SK-N-SH (cell line): Measurements from ENCODE around the gene APLP2. TPM values are rescaled to one million over a fixed set of nuclear protein-coding genes. Genes with fewer than 3 reads are reported as not detected.

ENCODE experiments used
- CTCF ChIA-PET: fragments of 300-600, 350-600 bp; formaldehyde crosslinking; extraction: SDS; loops from one replicate; lab custom pipeline; 2021; lab: Yijun Ruan, JAX
- POLR2A ChIA-PET: fragments of 350-600 bp; sonication (Branson Sonifier 250); formaldehyde crosslinking; extraction: SDS; loops from one replicate; lab custom pipeline; 2020; ENCODE audit warnings: antibody characterized with exemption, inconsistent platforms; lab: Yijun Ruan, JAX
- DNase-seq: peaks from one replicate; pipeline ENCODE4 v3.0.0; 2012
- H2AFZ ChIP-seq: fragments of 200-600 bp; sonication (generic); 2 replicates; pipeline ENCODE4 v1.8.1; 2016; ENCODE audit warnings: antibody characterized with exemption, mild to moderate bottlenecking, low read depth
- H3F3A ChIP-seq: fragments of 200-600 bp; sonication (generic); replicated peaks from 2 replicates; pipeline ENCODE3; 2016; ENCODE audit warnings: antibody characterized with exemption, mild to moderate bottlenecking; ENCODE audit not compliant: insufficient read depth
- H3K27ac ChIP-seq, 2 experiments: fragments of 200-500 bp in 1 of 2; fragments of 200-600 bp in 1 of 2; sonication (Bioruptor generic) in 1 of 2; sonication (generic), shearing (Covaris generic) in 1 of 2; 2 replicates each; pipeline versions ENCODE4 v1.5.1 to v1.6.1; 2014 to 2016; ENCODE audit warnings: low read depth in 2 of 2, inconsistent platforms in 1 of 2, low read length in 1 of 2, mild to moderate bottlenecking in 1 of 2, mixed read lengths in 1 of 2
- H3K27me3 ChIP-seq: fragments of 200-600 bp; sonication (generic), shearing (Covaris generic); 2 replicates; pipeline ENCODE4 v1.6.1; 2016; ENCODE audit warnings: mixed run types; ENCODE audit not compliant: insufficient read depth
- H3K36me3 ChIP-seq, 2 experiments: fragments of 200-500 bp in 1 of 2; fragments of 200-600 bp in 1 of 2; sonication (Bioruptor generic) in 1 of 2; sonication (generic) in 1 of 2; replicated peaks in 1 of 2; 2 replicates each; pipeline versions ENCODE3 to v1.5.1; 2014 to 2016; ENCODE audit warnings: low read length in 1 of 2, mild to moderate bottlenecking in 1 of 2; ENCODE audit not compliant: insufficient read depth in 2 of 2, control insufficient read depth in 1 of 2
- H3K4me1 ChIP-seq, 2 experiments: fragments of 200-500 bp in 1 of 2; fragments of 200-600 bp in 1 of 2; sonication (Bioruptor generic) in 1 of 2; sonication (generic), shearing (Covaris generic) in 1 of 2; 2 replicates each; pipeline versions ENCODE4 v1.5.1 to v1.6.1; 2014 to 2016; ENCODE audit warnings: low read depth in 1 of 2, low read length in 1 of 2, mixed run types in 1 of 2; ENCODE audit not compliant: insufficient read depth in 2 of 2, control insufficient read depth in 1 of 2
- H3K4me2 ChIP-seq: fragments of 200-600 bp; sonication (generic), shearing (Covaris generic); 2 replicates; pipeline ENCODE4 v1.6.1; 2017; ENCODE audit warnings: mixed run types
- H3K4me3 ChIP-seq, 2 experiments: fragments of 200-500 bp in 1 of 2; fragments of 200-600 bp in 1 of 2; sonication (Bioruptor generic) in 1 of 2; sonication (generic), shearing (Covaris generic) in 1 of 2; 2 replicates each; pipeline versions ENCODE4 v1.5.1 to v1.8.1; 2014 to 2016; ENCODE audit warnings: low read depth in 2 of 2, inconsistent platforms in 1 of 2, low read length in 1 of 2, mild to moderate bottlenecking in 1 of 2, mixed read lengths in 1 of 2, moderate library complexity in 1 of 2
- H3K79me2 ChIP-seq: fragments of 200-600 bp; sonication (generic); 2 replicates; pipeline ENCODE4 v1.8.1; 2017; ENCODE audit warnings: mild to moderate bottlenecking; ENCODE audit not compliant: insufficient read depth
- H3K9ac ChIP-seq: fragments of 200-600 bp; sonication (generic); 2 replicates; pipeline ENCODE4 v1.6.1; 2017; ENCODE audit warnings: mixed run types
- H3K9me2 ChIP-seq: fragments of 200-600 bp; sonication (generic); 2 replicates; pipeline ENCODE4 v1.6.1; 2017; ENCODE audit warnings: mixed run types
- H3K9me3 ChIP-seq: fragments of 200-600 bp; sonication (generic); 2 replicates; pipeline ENCODE4 v1.6.1; 2017; ENCODE audit warnings: mixed run types, mild to moderate bottlenecking, moderate library complexity
- H4K20me1 ChIP-seq: fragments of 200-600 bp; sonication (generic); 2 replicates; pipeline ENCODE4 v1.6.1; 2017; ENCODE audit warnings: mild to moderate bottlenecking, mixed run types; ENCODE audit not compliant: insufficient read depth
- CHD2 ChIP-seq: fragments of 150-350 bp; IDR thresholded peaks from 2 replicates; pipeline ENCODE4 v1.6.1; 2018; ENCODE audit warnings: low read length; ENCODE audit not compliant: partially characterized antibody
- FOSL2 ChIP-seq: IDR thresholded peaks from 2 replicates; pipeline ENCODE4 v1.4.0; 2012; ENCODE audit warnings: low read depth, mild to moderate bottlenecking, moderate library complexity, borderline replicate concordance
- FOXJ3 ChIP-seq: sonication (generic); formaldehyde crosslinking; IDR thresholded peaks from 2 replicates; pipeline ENCODE4 v1.5.1; 2020; ENCODE audit warnings: mild to moderate bottlenecking, missing genetic modification reagents
- GABPA ChIP-seq: IDR thresholded peaks from 2 replicates; pipeline ENCODE4 v1.4.0; 2012; ENCODE audit warnings: low read depth, mild to moderate bottlenecking
- JUND ChIP-seq: IDR thresholded peaks from 2 replicates; pipeline ENCODE4 v1.4.0; 2012
- NFIC ChIP-seq: IDR thresholded peaks from 2 replicates; pipeline ENCODE4 v1.4.0; 2012; ENCODE audit warnings: borderline replicate concordance
- RAD21 ChIP-seq: IDR thresholded peaks from 2 replicates; pipeline ENCODE4 v1.6.1; 2012; ENCODE audit warnings: mild to moderate bottlenecking, low read length
- SMC3 ChIP-seq: IDR thresholded peaks from 2 replicates; pipeline ENCODE4 v1.6.1; 2012; ENCODE audit warnings: low read depth, low read length, improper control_type of control experiment
- TAF1 ChIP-seq: IDR thresholded peaks from 2 replicates; pipeline ENCODE4 v1.6.1; 2012; ENCODE audit warnings: low read depth, mild to moderate bottlenecking, low read length, moderate library complexity, borderline replicate concordance
- WGBS: methylation state at CpG from one replicate; pipeline ENCODE4 v1.1.6; 2017; ENCODE audit warnings: low lambda C conversion rate; 5-methylcytosine and 5-hydroxymethylcytosine counted together
- polyA plus RNA-seq, 3 experiments: library from polyadenylated mRNA; depleted of rRNA; stranded (reverse); fragments of >200 nt; gene quantifications; 2 replicates each; pipeline ENCODE4 v1.2.3, GENCODE V29; 2012
- TF ChIP-seq, protein P1 (sequence below): fragments of 200-600 bp; sonication (generic); IDR thresholded peaks from 2 replicates; pipeline ENCODE4 v1.6.1; 2017; ENCODE audit warnings: antibody characterized with exemption, mild to moderate bottlenecking, moderate library complexity
- TF ChIP-seq, protein P2 (sequence below): IDR thresholded peaks from 2 replicates; pipeline ENCODE4 v1.4.0; 2012; ENCODE audit warnings: low read depth, borderline replicate concordance
- TF ChIP-seq, protein P3 (sequence below): fragments of 150-350 bp; IDR thresholded peaks from 2 replicates; pipeline ENCODE4 v1.6.1; 2017; ENCODE audit warnings: antibody characterized with exemption, low read length, low read depth, borderline replicate concordance
- TF ChIP-seq, protein P4 (sequence below): fragments of 150-350 bp; IDR thresholded peaks from 2 replicates; pipeline ENCODE4 v1.6.1; 2016; ENCODE audit warnings: mild to moderate bottlenecking, low read depth, low read length
- TF ChIP-seq, protein P5 (sequence below): IDR thresholded peaks from 2 replicates; pipeline ENCODE4 v1.4.0; 2012; ENCODE audit warnings: low read depth, borderline replicate concordance

APLP2 gene
- polyA plus RNA-seq, 1 of the 3 experiments (the other 2 are of a cell fraction), result 424 TPM

DNA sequence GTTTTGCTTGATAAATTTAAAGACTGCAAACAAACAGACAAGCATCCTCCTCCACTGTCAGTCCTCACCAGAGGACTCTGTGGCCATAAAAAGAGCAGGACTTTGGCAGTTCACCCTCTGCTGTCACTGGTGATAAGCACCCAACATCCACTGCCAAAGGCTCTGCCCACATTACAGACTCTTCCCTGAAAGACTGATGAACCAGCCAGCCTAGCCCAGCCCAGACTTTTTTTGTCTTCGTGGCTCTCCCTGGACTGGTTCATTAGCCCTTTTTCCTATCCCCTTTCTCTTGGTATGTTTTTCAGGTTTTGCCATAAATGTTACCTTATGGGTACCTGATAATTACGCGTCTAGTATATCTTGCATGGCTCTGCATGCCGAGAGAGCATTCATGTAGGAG is 104.9 kb downstream of the APLP2 start:
- Histone ChIP-seq H3K79me2 (no peaks in the 10 kb centered on the region), H3K9me3 (no peaks in the 10 kb centered on the region), H3K4me1 (peaks cover 0 to 5% of the 10 kb centered on the region in 2 experiments; a peak in 1 of 4 replicates), H4K20me1 (no peaks in the 10 kb centered on the region), H3K9me2 (no peaks in the 10 kb centered on the region), H3K9ac (no peak overlapping the region), H2AFZ (no peak overlapping the region), H3K4me3 (no peak overlapping the region), H3K27me3 (no peaks in the 10 kb centered on the region), H3K36me3 (no peaks in the 10 kb centered on the region), H3K27ac (no peak overlapping the region), H3F3A (no peaks in the 10 kb centered on the region), H3K4me2 (no peak overlapping the region)
- TF ChIP-seq, protein P1, sequence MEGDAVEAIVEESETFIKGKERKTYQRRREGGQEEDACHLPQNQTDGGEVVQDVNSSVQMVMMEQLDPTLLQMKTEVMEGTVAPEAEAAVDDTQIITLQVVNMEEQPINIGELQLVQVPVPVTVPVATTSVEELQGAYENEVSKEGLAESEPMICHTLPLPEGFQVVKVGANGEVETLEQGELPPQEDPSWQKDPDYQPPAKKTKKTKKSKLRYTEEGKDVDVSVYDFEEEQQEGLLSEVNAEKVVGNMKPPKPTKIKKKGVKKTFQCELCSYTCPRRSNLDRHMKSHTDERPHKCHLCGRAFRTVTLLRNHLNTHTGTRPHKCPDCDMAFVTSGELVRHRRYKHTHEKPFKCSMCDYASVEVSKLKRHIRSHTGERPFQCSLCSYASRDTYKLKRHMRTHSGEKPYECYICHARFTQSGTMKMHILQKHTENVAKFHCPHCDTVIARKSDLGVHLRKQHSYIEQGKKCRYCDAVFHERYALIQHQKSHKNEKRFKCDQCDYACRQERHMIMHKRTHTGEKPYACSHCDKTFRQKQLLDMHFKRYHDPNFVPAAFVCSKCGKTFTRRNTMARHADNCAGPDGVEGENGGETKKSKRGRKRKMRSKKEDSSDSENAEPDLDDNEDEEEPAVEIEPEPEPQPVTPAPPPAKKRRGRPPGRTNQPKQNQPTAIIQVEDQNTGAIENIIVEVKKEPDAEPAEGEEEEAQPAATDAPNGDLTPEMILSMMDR, result no peak
- no peak for TF ChIP-seq RAD21
- TF ChIP-seq, protein P2, sequence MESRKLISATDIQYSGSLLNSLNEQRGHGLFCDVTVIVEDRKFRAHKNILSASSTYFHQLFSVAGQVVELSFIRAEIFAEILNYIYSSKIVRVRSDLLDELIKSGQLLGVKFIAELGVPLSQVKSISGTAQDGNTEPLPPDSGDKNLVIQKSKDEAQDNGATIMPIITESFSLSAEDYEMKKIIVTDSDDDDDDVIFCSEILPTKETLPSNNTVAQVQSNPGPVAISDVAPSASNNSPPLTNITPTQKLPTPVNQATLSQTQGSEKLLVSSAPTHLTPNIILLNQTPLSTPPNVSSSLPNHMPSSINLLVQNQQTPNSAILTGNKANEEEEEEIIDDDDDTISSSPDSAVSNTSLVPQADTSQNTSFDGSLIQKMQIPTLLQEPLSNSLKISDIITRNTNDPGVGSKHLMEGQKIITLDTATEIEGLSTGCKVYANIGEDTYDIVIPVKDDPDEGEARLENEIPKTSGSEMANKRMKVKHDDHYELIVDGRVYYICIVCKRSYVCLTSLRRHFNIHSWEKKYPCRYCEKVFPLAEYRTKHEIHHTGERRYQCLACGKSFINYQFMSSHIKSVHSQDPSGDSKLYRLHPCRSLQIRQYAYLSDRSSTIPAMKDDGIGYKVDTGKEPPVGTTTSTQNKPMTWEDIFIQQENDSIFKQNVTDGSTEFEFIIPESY, result no peak
- TF ChIP-seq FOXJ3 (CRISPR knock-in tag), result no peak
- TF ChIP-seq NFIC, result no peak
- TF ChIP-seq JUND, result no peak
- no peak for TF ChIP-seq TAF1
- no peak for TF ChIP-seq FOSL2
- TF ChIP-seq, protein P3, sequence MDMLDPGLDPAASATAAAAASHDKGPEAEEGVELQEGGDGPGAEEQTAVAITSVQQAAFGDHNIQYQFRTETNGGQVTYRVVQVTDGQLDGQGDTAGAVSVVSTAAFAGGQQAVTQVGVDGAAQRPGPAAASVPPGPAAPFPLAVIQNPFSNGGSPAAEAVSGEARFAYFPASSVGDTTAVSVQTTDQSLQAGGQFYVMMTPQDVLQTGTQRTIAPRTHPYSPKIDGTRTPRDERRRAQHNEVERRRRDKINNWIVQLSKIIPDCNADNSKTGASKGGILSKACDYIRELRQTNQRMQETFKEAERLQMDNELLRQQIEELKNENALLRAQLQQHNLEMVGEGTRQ, result no peak
- no peak for TF ChIP-seq CHD2
- TF ChIP-seq GABPA, result no peak
- TF ChIP-seq, protein P4, sequence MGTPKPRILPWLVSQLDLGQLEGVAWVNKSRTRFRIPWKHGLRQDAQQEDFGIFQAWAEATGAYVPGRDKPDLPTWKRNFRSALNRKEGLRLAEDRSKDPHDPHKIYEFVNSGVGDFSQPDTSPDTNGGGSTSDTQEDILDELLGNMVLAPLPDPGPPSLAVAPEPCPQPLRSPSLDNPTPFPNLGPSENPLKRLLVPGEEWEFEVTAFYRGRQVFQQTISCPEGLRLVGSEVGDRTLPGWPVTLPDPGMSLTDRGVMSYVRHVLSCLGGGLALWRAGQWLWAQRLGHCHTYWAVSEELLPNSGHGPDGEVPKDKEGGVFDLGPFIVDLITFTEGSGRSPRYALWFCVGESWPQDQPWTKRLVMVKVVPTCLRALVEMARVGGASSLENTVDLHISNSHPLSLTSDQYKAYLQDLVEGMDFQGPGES, result no peak
- TF ChIP-seq SMC3, result no peak
- TF ChIP-seq, protein P5, sequence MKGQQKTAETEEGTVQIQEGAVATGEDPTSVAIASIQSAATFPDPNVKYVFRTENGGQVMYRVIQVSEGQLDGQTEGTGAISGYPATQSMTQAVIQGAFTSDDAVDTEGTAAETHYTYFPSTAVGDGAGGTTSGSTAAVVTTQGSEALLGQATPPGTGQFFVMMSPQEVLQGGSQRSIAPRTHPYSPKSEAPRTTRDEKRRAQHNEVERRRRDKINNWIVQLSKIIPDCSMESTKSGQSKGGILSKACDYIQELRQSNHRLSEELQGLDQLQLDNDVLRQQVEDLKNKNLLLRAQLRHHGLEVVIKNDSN, result no peak
- no peak for DNase-seq
- POLR2A ChIA-PET, result no interaction called here
- 75% methylated on average over 4 of the region's 4 CpGs for WGBS
- CTCF ChIA-PET, result interaction anchor here (1.3 kb wide), 1 partner anchor 38 kb away, joined by 3 read pairs; no protein-coding TSS in a partner anchor
